ENCODE results near the gene LRRD1.

DNA sequence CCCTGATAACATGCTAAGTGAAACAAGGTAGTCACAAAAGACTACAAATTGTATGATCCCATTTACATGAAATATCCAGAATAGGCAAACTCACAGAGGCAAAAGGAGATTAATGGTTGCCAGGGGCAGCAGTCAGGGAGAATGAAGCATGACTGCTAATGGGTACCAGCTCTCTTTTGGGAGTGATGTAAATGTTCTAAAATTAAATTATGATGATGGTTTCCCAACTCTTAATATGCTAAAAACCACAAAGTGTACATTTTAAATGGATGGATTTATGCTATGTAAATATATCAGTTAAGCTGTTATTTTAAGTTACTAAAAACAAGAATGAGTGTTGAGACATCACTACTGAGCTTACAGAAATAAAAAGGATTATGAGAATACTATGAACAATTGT, 57.3 kb downstream of the LRRD1 start:
- TF ChIP-seq, protein P1, sequence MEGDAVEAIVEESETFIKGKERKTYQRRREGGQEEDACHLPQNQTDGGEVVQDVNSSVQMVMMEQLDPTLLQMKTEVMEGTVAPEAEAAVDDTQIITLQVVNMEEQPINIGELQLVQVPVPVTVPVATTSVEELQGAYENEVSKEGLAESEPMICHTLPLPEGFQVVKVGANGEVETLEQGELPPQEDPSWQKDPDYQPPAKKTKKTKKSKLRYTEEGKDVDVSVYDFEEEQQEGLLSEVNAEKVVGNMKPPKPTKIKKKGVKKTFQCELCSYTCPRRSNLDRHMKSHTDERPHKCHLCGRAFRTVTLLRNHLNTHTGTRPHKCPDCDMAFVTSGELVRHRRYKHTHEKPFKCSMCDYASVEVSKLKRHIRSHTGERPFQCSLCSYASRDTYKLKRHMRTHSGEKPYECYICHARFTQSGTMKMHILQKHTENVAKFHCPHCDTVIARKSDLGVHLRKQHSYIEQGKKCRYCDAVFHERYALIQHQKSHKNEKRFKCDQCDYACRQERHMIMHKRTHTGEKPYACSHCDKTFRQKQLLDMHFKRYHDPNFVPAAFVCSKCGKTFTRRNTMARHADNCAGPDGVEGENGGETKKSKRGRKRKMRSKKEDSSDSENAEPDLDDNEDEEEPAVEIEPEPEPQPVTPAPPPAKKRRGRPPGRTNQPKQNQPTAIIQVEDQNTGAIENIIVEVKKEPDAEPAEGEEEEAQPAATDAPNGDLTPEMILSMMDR (IDR thresholded peaks at IDR 0.05), result no peak
- no peak for TF ChIP-seq ETV6 (CRISPR knock-in tag; IDR thresholded peaks at IDR 0.05)
- TF ChIP-seq ESRRA (CRISPR knock-in tag; IDR thresholded peaks at IDR 0.05; ENCODE audit: borderline replicate concordance), result no peak
- no peak for TF ChIP-seq NFYB (CRISPR knock-in tag; conservative IDR thresholded peaks at IDR 0.05; ENCODE audit: low read depth)
- no peak for TF ChIP-seq CBFB (CRISPR knock-in tag; IDR thresholded peaks at IDR 0.05; ENCODE audit: low read depth)
- no peak for TF ChIP-seq SP1 (CRISPR knock-in tag; conservative IDR thresholded peaks at IDR 0.05)
- no peak for TF ChIP-seq ZNF263 (CRISPR knock-in tag; IDR thresholded peaks at IDR 0.05; ENCODE audit: low read depth)
- TF ChIP-seq, protein P2, sequence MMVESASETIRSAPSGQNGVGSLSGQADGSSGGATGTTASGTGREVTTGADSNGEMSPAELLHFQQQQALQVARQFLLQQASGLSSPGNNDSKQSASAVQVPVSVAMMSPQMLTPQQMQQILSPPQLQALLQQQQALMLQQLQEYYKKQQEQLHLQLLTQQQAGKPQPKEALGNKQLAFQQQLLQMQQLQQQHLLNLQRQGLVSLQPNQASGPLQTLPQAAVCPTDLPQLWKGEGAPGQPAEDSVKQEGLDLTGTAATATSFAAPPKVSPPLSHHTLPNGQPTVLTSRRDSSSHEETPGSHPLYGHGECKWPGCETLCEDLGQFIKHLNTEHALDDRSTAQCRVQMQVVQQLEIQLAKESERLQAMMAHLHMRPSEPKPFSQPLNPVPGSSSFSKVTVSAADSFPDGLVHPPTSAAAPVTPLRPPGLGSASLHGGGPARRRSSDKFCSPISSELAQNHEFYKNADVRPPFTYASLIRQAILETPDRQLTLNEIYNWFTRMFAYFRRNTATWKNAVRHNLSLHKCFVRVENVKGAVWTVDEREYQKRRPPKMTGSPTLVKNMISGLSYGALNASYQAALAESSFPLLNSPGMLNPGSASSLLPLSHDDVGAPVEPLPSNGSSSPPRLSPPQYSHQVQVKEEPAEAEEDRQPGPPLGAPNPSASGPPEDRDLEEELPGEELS (CRISPR knock-in tag; IDR thresholded peaks at IDR 0.05), result no peak
